ENCODE data around the gene ABTB2. TPM values are rescaled to one million over a fixed set of nuclear protein-coding genes. Genes with fewer than 3 reads are reported as not detected.

Gene ABTB2
- total and polyA plus RNA-seq, 9 of the 15 experiments (the other 6 are each of a cell fraction or from before 2014, with no cell fraction given) = 0.03 to 0.18 (median 0.12) TPM; not detected in 2

DNA sequence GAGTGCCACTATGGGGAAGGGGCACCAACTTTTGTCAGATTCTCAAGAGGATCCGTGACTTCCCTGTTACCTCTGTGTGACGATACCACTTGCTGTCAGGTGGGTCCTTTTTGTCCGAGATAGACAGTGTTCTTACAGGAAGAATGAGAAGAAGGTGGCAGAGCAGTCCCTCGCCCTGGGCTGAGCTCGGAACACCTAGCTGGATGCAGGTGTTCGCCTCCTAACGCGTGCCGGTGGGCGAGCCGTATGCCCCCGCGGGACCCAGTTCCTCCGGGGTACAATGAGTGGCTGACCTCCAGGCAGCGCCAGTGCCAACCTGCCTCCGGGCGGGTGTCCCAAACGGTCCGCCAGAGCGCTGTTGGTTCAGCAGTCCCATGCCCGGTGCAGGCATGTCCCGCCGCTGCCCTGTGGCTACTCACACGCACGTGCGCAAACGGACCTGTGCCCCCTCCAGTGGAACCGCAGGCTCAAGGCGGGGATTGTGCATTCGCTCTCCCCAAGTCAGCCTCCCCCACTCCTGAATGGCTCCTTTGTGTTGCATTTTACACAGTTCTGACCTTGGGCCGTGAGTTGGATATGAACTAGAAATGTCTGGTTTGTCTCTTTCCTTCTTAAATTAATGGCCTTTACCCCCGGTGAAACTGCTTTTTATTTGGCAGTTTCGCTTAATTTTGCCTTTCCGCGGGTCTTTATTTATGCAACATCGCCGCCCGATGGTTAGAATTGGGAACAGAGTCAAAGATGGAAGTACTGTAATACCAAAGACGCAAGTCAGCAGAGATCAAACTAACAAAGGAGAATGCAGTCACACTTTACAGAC is 1.1 kb upstream of the ABTB2 start (continued):
- TF ChIP-seq CTBP1 (IDR thresholded peaks at IDR 0.05; ENCODE audit: borderline replicate concordance) (peak; percentile 26; the same call in 1 of the 2 replicates), ZNF133 (CRISPR knock-in tag; IDR thresholded peaks at IDR 0.05) (no peak), KAT2B (IDR thresholded peaks at IDR 0.05; ENCODE audit: low read depth, low read length) (no peak), FOXA1 (IDR thresholded peaks at IDR 0.05; ENCODE audit: borderline replicate concordance) (no peak), SP2 (IDR thresholded peaks at IDR 0.05; ENCODE audit: extremely low read depth, low read depth, low read length, poor library complexity, severe bottlenecking) (no peak), CSDE1 (IDR thresholded peaks at IDR 0.05) (no peak), MCM2 (IDR thresholded peaks at IDR 0.05; ENCODE audit: low read depth) (no peak), OTX1 (CRISPR knock-in tag; IDR thresholded peaks at IDR 0.05) (no peak), COPS2 (conservative IDR thresholded peaks at IDR 0.05) (no peak), BRF1 (IDR thresholded peaks at IDR 0.05; ENCODE audit: borderline replicate concordance, extremely low read depth, insufficient read length) (no peak), PRPF4 (IDR thresholded peaks at IDR 0.05; ENCODE audit: insufficient read depth, low read depth, low read length, poor library complexity, severe bottlenecking) (no peak), HOXB6 (CRISPR knock-in tag; IDR thresholded peaks at IDR 0.05; ENCODE audit: borderline replicate concordance) (no peak), ZC3H4 (CRISPR knock-in tag; IDR thresholded peaks at IDR 0.05; ENCODE audit: borderline replicate concordance) (no peak), KAT8 (IDR thresholded peaks at IDR 0.05; ENCODE audit: low read depth) (no peak), RUNX1 (IDR thresholded peaks at IDR 0.05; ENCODE audit: low read depth) (no peak), L3MBTL2 (IDR thresholded peaks at IDR 0.05) (peak; percentile 44; the same call in 1 of the 2 replicates), ZSCAN29 (IDR thresholded peaks at IDR 0.05) (no peak), GATAD2A (IDR thresholded peaks at IDR 0.05) (0 out of 2 replicates have a peak, but pooled peaks have one; percentile 24), KLF16 (IDR thresholded peaks at IDR 0.05) (peak; percentile 40; the same call in 1 of the 2 replicates), CREBBP (IDR thresholded peaks at IDR 0.05; ENCODE audit: low read depth, low read length) (no peak)
- TF ChIP-seq, protein P1, sequence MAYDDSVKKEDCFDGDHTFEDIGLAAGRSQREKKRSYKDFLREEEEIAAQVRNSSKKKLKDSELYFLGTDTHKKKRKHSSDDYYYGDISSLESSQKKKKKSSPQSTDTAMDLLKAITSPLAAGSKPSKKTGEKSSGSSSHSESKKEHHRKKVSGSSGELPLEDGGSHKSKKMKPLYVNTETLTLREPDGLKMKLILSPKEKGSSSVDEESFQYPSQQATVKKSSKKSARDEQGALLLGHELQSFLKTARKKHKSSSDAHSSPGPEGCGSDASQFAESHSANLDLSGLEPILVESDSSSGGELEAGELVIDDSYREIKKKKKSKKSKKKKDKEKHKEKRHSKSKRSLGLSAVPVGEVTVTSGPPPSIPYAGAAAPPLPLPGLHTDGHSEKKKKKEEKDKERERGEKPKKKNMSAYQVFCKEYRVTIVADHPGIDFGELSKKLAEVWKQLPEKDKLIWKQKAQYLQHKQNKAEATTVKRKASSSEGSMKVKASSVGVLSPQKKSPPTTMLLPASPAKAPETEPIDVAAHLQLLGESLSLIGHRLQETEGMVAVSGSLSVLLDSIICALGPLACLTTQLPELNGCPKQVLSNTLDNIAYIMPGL (CRISPR knock-in tag; IDR thresholded peaks at IDR 0.05) = no peak
- TF ChIP-seq, protein P2, sequence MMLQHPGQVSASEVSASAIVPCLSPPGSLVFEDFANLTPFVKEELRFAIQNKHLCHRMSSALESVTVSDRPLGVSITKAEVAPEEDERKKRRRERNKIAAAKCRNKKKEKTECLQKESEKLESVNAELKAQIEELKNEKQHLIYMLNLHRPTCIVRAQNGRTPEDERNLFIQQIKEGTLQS (IDR thresholded peaks at IDR 0.05) = no peak
- TF ChIP-seq, protein P2 (CRISPR knock-in tag; conservative IDR thresholded peaks at IDR 0.05) = no peak
- TF ChIP-seq, protein P3, sequence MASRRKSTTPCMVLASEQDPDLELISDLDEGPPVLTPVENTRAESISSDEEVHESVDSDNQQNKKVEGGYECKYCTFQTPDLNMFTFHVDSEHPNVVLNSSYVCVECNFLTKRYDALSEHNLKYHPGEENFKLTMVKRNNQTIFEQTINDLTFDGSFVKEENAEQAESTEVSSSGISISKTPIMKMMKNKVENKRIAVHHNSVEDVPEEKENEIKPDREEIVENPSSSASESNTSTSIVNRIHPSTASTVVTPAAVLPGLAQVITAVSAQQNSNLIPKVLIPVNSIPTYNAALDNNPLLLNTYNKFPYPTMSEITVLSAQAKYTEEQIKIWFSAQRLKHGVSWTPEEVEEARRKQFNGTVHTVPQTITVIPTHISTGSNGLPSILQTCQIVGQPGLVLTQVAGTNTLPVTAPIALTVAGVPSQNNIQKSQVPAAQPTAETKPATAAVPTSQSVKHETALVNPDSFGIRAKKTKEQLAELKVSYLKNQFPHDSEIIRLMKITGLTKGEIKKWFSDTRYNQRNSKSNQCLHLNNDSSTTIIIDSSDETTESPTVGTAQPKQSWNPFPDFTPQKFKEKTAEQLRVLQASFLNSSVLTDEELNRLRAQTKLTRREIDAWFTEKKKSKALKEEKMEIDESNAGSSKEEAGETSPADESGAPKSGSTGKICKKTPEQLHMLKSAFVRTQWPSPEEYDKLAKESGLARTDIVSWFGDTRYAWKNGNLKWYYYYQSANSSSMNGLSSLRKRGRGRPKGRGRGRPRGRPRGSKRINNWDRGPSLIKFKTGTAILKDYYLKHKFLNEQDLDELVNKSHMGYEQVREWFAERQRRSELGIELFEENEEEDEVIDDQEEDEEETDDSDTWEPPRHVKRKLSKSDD (conservative IDR thresholded peaks at IDR 0.05; ENCODE audit: low read length) = no peak
- TF ChIP-seq, protein P4, sequence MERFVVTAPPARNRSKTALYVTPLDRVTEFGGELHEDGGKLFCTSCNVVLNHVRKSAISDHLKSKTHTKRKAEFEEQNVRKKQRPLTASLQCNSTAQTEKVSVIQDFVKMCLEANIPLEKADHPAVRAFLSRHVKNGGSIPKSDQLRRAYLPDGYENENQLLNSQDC (CRISPR knock-in tag; IDR thresholded peaks at IDR 0.05) = no peak

Data from K562 (cell line).